ENCODE data around the gene CSNK2B. TPM values are rescaled to one million over a fixed set of nuclear protein-coding genes. Genes with fewer than 3 reads are reported as not detected.

CSNK2B gene
- total RNA-seq, 1 donor from 2014 or later, result 163 TPM

GRCh38 chr6:31658983-31659648 is 6.8 kb upstream of the CSNK2B start:
- no peak for DNase-seq (ENCODE audit: extremely low spot score, unreplicated experiment)
- Mint-ChIP-seq H3K27me3 (ENCODE audit: unreplicated experiment) (no peaks in the 10 kb centered on the region), H3K36me3 (ENCODE audit: unreplicated experiment) (peaks cover 13% of the 10 kb centered on the region), H3K4me3 (ENCODE audit: unreplicated experiment) (peak overlapping the region; percentile 82), H3K4me1 (ENCODE audit: unreplicated experiment) (peaks cover 48% of the 10 kb centered on the region), H3K9me3 (ENCODE audit: unreplicated experiment) (no peaks in the 10 kb centered on the region), H3K27ac (ENCODE audit: unreplicated experiment) (peak overlapping the region; percentile 84)
- no peak for TF ChIP-seq CTCF (IDR thresholded peaks at IDR 0.05)

DNA sequence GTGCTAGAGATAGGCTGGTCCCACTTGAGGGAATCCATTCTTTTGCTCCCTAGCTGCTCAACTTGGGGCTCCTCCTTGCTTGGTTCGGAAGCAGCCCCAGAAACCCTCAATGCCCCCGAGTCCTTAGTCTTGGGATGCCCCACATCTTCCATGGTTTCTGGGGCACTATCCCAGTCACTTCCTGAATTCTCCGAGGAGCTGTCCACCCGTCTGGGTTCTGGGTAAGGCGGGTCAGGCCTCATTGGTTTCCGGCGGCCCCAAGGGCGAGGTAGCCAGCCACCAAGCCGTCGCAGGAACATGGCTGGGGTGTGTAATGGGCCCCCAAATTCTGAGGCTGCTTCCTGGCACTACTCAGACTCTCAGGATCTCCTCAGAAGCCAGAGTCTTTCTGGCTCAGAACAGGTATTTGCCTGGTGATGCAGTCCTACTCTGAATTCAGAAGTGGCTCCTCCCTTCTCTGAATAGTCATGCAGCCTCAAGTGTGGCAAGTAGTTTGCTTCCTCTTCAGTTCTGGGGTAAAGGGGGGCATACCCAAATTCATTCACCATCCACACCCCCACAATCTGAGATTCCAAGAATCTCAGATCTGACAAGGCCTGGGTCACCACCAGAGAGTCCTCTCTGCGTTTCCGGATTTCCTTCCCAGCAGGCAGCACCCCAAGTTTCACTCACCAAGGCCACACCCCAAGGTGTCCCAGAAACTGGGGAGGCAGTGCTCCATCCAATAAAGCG is 6.1 kb upstream of the CSNK2B start:
- Mint-ChIP-seq H3K9me3 (ENCODE audit: unreplicated experiment) (no peaks in the 10 kb centered on the region), H3K27me3 (ENCODE audit: unreplicated experiment) (no peaks in the 10 kb centered on the region)

GRCh38 chr6:31660381-31661261 is 5.3 kb upstream of the CSNK2B start, which contains the start of gene C6orf47:
Gene C6orf47 (minus strand): TSS chr6:31660778. CDS start chr6:31659947, 831 bp downstream.
- Mint-ChIP-seq H3K36me3 (ENCODE audit: unreplicated experiment) (peaks cover 15% of the 10 kb centered on the region), H3K27ac (ENCODE audit: unreplicated experiment) (peak within 1 kb of the TSS; percentile 92), H3K4me1 (ENCODE audit: unreplicated experiment) (peaks cover 54% of the 10 kb centered on the region), H3K27me3 (ENCODE audit: unreplicated experiment) (no peaks in the 10 kb centered on the region), H3K4me3 (ENCODE audit: unreplicated experiment) (peak within 1 kb of the TSS; percentile 82), H3K9me3 (ENCODE audit: unreplicated experiment) (no peaks in the 10 kb centered on the region)
- peak; percentile 92 for DNase-seq (ENCODE audit: extremely low spot score, unreplicated experiment)
- TF ChIP-seq CTCF (IDR thresholded peaks at IDR 0.05), result no peak

More for the DNA sequence above, 6.1 kb upstream of the CSNK2B start:
- H3K27ac Mint-ChIP-seq (ENCODE audit: unreplicated experiment), result peak overlapping the region; percentile 84
- H3K4me1 Mint-ChIP-seq (ENCODE audit: unreplicated experiment), result peaks cover 54% of the 10 kb centered on the region
- no peak for DNase-seq (ENCODE audit: extremely low spot score, unreplicated experiment)
- TF ChIP-seq CTCF (IDR thresholded peaks at IDR 0.05), result no peak
- H3K4me3 Mint-ChIP-seq (ENCODE audit: unreplicated experiment), result peak overlapping the region; percentile 82
- peaks cover 15% of the 10 kb centered on the region for H3K36me3 Mint-ChIP-seq (ENCODE audit: unreplicated experiment)

GRCh38 chr6:31661262-31662123 is 4.4 kb upstream of the CSNK2B start:
- Mint-ChIP-seq H3K9me3 (ENCODE audit: unreplicated experiment) (no peaks in the 10 kb centered on the region), H3K4me1 (ENCODE audit: unreplicated experiment) (peaks cover 61% of the 10 kb centered on the region), H3K36me3 (ENCODE audit: unreplicated experiment) (peaks cover 12% of the 10 kb centered on the region), H3K27me3 (ENCODE audit: unreplicated experiment) (no peaks in the 10 kb centered on the region), H3K27ac (ENCODE audit: unreplicated experiment) (peak overlapping the region; percentile 92), H3K4me3 (ENCODE audit: unreplicated experiment) (peak overlapping the region; percentile 82)
- no peak for DNase-seq (ENCODE audit: extremely low spot score, unreplicated experiment)
- no peak for TF ChIP-seq CTCF (IDR thresholded peaks at IDR 0.05)

Data from osteocyte (in vitro differentiated cells).